GM19455 (cell line): ENCODE measurements around the gene FGF19.

Source experiments
- ATAC-seq: cut with Tn5 transposase; IDR thresholded peaks from one replicate; pipeline ENCODE4 v1.9.1; 2021; ENCODE audit not compliant: unreplicated experiment

The FGF19 gene

GRCh38 chr11:69674267-69674885 is 29.4 kb downstream of the FGF19 start:
- no peak for ATAC-seq

- ATAC-seq, result no peak
These were observed 31.9 kb downstream of the FGF19 start for GRCh38 chr11:69671734-69672465.

GRCh38 chr11:69670158-69670845 is 33.5 kb downstream of the FGF19 start:
- ATAC-seq, result no peak

GRCh38 chr11:69669486-69669885 is 34.3 kb downstream of the FGF19 start:
- no peak for ATAC-seq

- ATAC-seq, result no peak
These were observed 35.9 kb downstream of the FGF19 start for GRCh38 chr11:69667619-69668604.

GRCh38 chr11:69666752-69667536 is 36.9 kb downstream of the FGF19 start:
- no peak for ATAC-seq

- ATAC-seq, result no peak
These were observed 37.6 kb downstream of the FGF19 start for GRCh38 chr11:69666261-69666660.

- no peak for ATAC-seq
These were observed 38.2 kb downstream of the FGF19 start for GRCh38 chr11:69665669-69666068.

- ATAC-seq, result no peak
These were observed 38.9 kb downstream of the FGF19 start for GRCh38 chr11:69664901-69665300.

GRCh38 chr11:69664103-69664775 is 39.6 kb downstream of the FGF19 start:
- no peak for ATAC-seq

- no peak for ATAC-seq
These were observed 40.5 kb downstream of the FGF19 start for GRCh38 chr11:69663326-69663725.

- no peak for ATAC-seq
These were observed 41.0 kb downstream of the FGF19 start for GRCh38 chr11:69662806-69663205.

GRCh38 chr11:69662021-69662698 is 41.7 kb downstream of the FGF19 start:
- no peak for ATAC-seq

- no peak for ATAC-seq
These were observed 42.5 kb downstream of the FGF19 start for GRCh38 chr11:69661413-69661715.

GRCh38 chr11:69660001-69660500 is 43.8 kb downstream of the FGF19 start:
- ATAC-seq, result no peak

GRCh38 chr11:69659591-69659990 is 44.2 kb downstream of the FGF19 start:
- no peak for ATAC-seq

GRCh38 chr11:69658626-69659450 is 45.0 kb downstream of the FGF19 start:
- no peak for ATAC-seq

GRCh38 chr11:69657911-69658625 is 45.8 kb downstream of the FGF19 start:
- no peak for ATAC-seq
